Endothelial cell of umbilical vein (primary cell): ENCODE measurements around the gene ABLIM1. TPM values are rescaled to one million over a fixed set of nuclear protein-coding genes. Genes with fewer than 3 reads are reported as not detected.

Experiments
- BruUV-seq: library from RNA; stranded (reverse); fragments of 400-500 nt; replicated peaks from 2 replicates; lab custom pipeline; 2021; lab: Mats Ljungman, UMichigan
- CTCF ChIA-PET: fragments of 300-600, 350-600 bp; sonication (Branson Sonifier 250); formaldehyde crosslinking; loops from one replicate; lab custom pipeline; 2021; ENCODE audit warnings: antibody characterized with exemption, inconsistent platforms; lab: Charles Lee
- POLR2A ChIA-PET: fragments of 300-600, 350-600 bp; sonication (Branson Sonifier 250); formaldehyde crosslinking; loops from one replicate; lab custom pipeline; 2021; ENCODE audit warnings: antibody characterized with exemption, inconsistent platforms; lab: Charles Lee
- DNase-seq: peaks from one replicate; pipeline ENCODE4 v3.0.0-alpha.2; 2011; ENCODE audit warnings: low read depth, low spot score
- FAIRE-seq: peaks from 2 replicates; lab custom pipeline; 2011; peaks lifted over from hg19 to GRCh38; lab: Jason Lieb, UNC
- H2AFZ ChIP-seq: 2 replicates; pipeline ENCODE4 v1.6.0; 2012; ENCODE audit warnings: low read depth, low read length, control low read depth, inconsistent platforms
- H3K27ac ChIP-seq: 2 replicates; pipeline ENCODE4 v1.5.1; 2011; ENCODE audit warnings: low read depth, mild to moderate bottlenecking, control low read depth, low read length, moderate library complexity; ENCODE audit not compliant: insufficient read depth
- H3K27me3 ChIP-seq, 2 experiments: 2 replicates each; pipeline versions ENCODE4 v1.6.0 to v1.6.1; 2011; ENCODE audit warnings: low read length in 2 of 2, mixed read lengths in 1 of 2; ENCODE audit not compliant: control insufficient read depth in 2 of 2, insufficient read depth in 2 of 2
- H3K36me3 ChIP-seq, 2 experiments: 2 replicates in 1 of 2; 3 replicates in 1 of 2; pipeline ENCODE4 v1.5.1; 2011; ENCODE audit warnings: low read length in 2 of 2, mild to moderate bottlenecking in 1 of 2, moderate library complexity in 1 of 2; ENCODE audit not compliant: control insufficient read depth in 2 of 2, insufficient read depth in 2 of 2; ENCODE audit errors: extremely low read depth in 1 of 2
- H3K4me1 ChIP-seq: 3 replicates; pipeline ENCODE4 v1.5.1; 2011; ENCODE audit warnings: mild to moderate bottlenecking, low read length; ENCODE audit not compliant: control insufficient read depth, insufficient read depth; ENCODE audit errors: extremely low read depth
- H3K4me2 ChIP-seq: 2 replicates; pipeline ENCODE4 v1.6.1; 2011; ENCODE audit warnings: low read length, control low read depth, mixed read lengths; ENCODE audit not compliant: insufficient read depth
- H3K4me3 ChIP-seq, 3 experiments: fragments of 200-600 bp in 1 of 3; sonication (generic), shearing (Covaris generic) in 1 of 3; replicated peaks in 1 of 3; 2 replicates each; pipeline ENCODE4 v1.5.1; 2011 to 2016; ENCODE audit warnings: control low read depth in 3 of 3, low read length in 3 of 3, mild to moderate bottlenecking in 2 of 3, inconsistent platforms in 1 of 3, low read depth in 1 of 3, moderate library complexity in 1 of 3; ENCODE audit not compliant: insufficient read depth in 1 of 3
- H3K79me2 ChIP-seq: 2 replicates; pipeline ENCODE4 v1.6.0; 2012; ENCODE audit warnings: low read length, inconsistent platforms; ENCODE audit not compliant: control insufficient read depth, insufficient read depth
- H3K9ac ChIP-seq: replicated peaks from 2 replicates; pipeline ENCODE3; 2011; ENCODE audit warnings: low read length, control low read depth; ENCODE audit not compliant: insufficient read depth; ENCODE audit errors: extremely low read depth
- H3K9me1 ChIP-seq: replicated peaks from 3 replicates; pipeline ENCODE4 v1.6.0; 2011; ENCODE audit warnings: mild to moderate bottlenecking, low read length; ENCODE audit not compliant: control insufficient read depth, insufficient read depth; ENCODE audit errors: extremely low read depth
- H3K9me3 ChIP-seq: replicated peaks from 2 replicates; pipeline ENCODE4 v1.5.1; 2012; ENCODE audit warnings: low read length, inconsistent platforms; ENCODE audit not compliant: control insufficient read depth, insufficient read depth
- H4K20me1 ChIP-seq: replicated peaks from 2 replicates; pipeline ENCODE3; 2011; ENCODE audit warnings: mild to moderate bottlenecking, low read length; ENCODE audit not compliant: control insufficient read depth, insufficient read depth; ENCODE audit errors: extremely low read depth
- EZH2 ChIP-seq: IDR thresholded peaks from 2 replicates; pipeline ENCODE4 v1.6.1; 2012; ENCODE audit warnings: borderline replicate concordance, low read depth, mild to moderate bottlenecking, moderate library complexity, low read length, inconsistent platforms; ENCODE audit not compliant: severe bottlenecking
- FOS ChIP-seq: IDR thresholded peaks from 2 replicates; pipeline ENCODE4 v1.6.1; 2011; ENCODE audit warnings: mild to moderate bottlenecking, low read length, moderate library complexity, borderline replicate concordance; ENCODE audit not compliant: insufficient read depth
- GATA2 ChIP-seq: IDR thresholded peaks from 2 replicates; pipeline ENCODE4 v1.7.0; 2011; ENCODE audit warnings: low read depth, mild to moderate bottlenecking, moderate library complexity, mixed read lengths, low read length; ENCODE audit not compliant: insufficient read length, insufficient read depth
- JUN ChIP-seq: IDR thresholded peaks from 2 replicates; pipeline ENCODE4 v1.6.1; 2011; ENCODE audit warnings: borderline replicate concordance, low read depth; ENCODE audit not compliant: insufficient read length, insufficient read depth
- MYC ChIP-seq: IDR thresholded peaks from one replicate; pipeline ENCODE4 v1.6.1; 2011; ENCODE audit warnings: mild to moderate bottlenecking, low read depth, low read length
- POLR2A ChIP-seq: IDR thresholded peaks from 2 replicates; pipeline ENCODE4 v1.6.1; 2012; ENCODE audit warnings: low read depth, mild to moderate bottlenecking, control low read depth, low read length
- POLR2AphosphoS5 ChIP-seq: IDR thresholded peaks from 2 replicates; pipeline ENCODE4 v1.6.1; 2012; ENCODE audit warnings: low read depth, mild to moderate bottlenecking, control low read depth, low read length, moderate library complexity; ENCODE audit not compliant: insufficient read depth
- dilution Hi-C: fragments of 300-500 bp; cut with MboI; formaldehyde crosslinking; loops from one replicate; pipeline ENCODE4 v1.15.0; 2019; ENCODE audit warnings: low sequenced_read_pairs; ENCODE audit not compliant: extremely low pct_ligation_motif_present
- intact Hi-C: fragments of 100-400 bp; cut with micrococcal nuclease; formaldehyde crosslinking; loops from one replicate; pipeline ENCODE4 v1.10.0; 2022
- polyA plus RNA-seq, 4 experiments: library from polyadenylated mRNA; depleted of rRNA in 3 of 4; stranded (reverse) in 3 of 4; unstranded in 1 of 4; fragments of >200 nt; gene quantifications; 2 replicates each; pipeline versions ENCODE4 v1.2.1 to v1.2.3, GENCODE V29; 2011 to 2012; ENCODE audit warnings: missing spikeins in 1 of 4
- total RNA-seq: library from RNA; stranded (reverse); gene quantifications from 2 replicates; pipeline ENCODE4 v1.2.3, GENCODE V29; 2021
- TF ChIP-seq, protein P1 (sequence below), 2 donors: IDR thresholded peaks; 1 replicate in 1 of 2; 2 replicates in 1 of 2; pipeline ENCODE4 v1.5.1; 2011; ENCODE audit warnings: low read length in 2 of 2, mild to moderate bottlenecking in 2 of 2, moderate library complexity in 2 of 2, control low read depth in 1 of 2, inconsistent platforms in 1 of 2, low read depth in 1 of 2; ENCODE audit not compliant: insufficient read depth in 1 of 2; ENCODE audit errors: extremely low read depth in 1 of 2
- TF ChIP-seq, protein P2 (sequence below): IDR thresholded peaks from 2 replicates; pipeline ENCODE4 v1.6.1; 2011; ENCODE audit not compliant: insufficient read depth, insufficient read length

The ABLIM1 gene
- total and polyA plus RNA-seq, 2 donors (not counting 3 experiments of a cell fraction or from before 2014, with no cell fraction given) = 128 to 235 TPM

DNA sequence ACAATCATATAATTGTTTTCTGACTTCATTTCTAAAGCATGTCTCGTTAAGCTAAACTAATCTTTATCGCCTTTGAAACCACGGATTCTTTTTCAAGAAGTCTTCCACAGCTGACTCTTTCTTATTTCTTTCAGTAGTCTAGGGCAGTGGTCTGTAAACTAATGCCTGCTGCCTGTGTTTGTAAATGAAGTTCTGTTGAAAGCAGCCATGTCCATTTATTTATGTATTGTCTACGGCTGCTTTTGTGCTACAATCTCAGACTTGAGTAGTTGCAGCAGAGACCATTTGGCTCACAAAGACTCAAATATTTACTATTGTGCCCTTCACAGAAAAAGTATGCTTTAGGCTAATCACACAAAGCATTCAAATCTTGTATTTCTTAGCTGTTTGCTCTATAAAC is 20.3 kb upstream of the ABLIM1 start:
- Histone ChIP-seq H3K36me3 (peaks cover 0 to 3% of the 10 kb centered on the region in 2 experiments), H3K9me1 (no peaks in the 10 kb centered on the region), H4K20me1 (no peaks in the 10 kb centered on the region), H3K4me2 (no peak overlapping the region), H3K79me2 (no peaks in the 10 kb centered on the region), H3K9me3 (no peaks in the 10 kb centered on the region), H3K27me3 (no peaks in the 10 kb centered on the region), H3K9ac (no peak overlapping the region), H3K4me3 (no peak overlapping the region), H3K27ac (no peak overlapping the region), H2AFZ (no peak overlapping the region), H3K4me1 (peaks cover 20% of the 10 kb centered on the region)
- FAIRE-seq (no peak), DNase-seq (no peak)
- POLR2A ChIA-PET = no interaction called here
- CTCF ChIA-PET = interaction anchor here (0.9 to 1.0 kb wide), 2 partner anchors 8 to 31 kb away, joined by 3 to 5 read pairs; no protein-coding TSS in a partner anchor
- no TSS peak for BruUV-seq
- intact Hi-C loops (no loop called here), dilution Hi-C loops (loop anchor here (25.0 kb wide), 1 partner anchor 116 kb away; no protein-coding TSS in a partner anchor)
- TF ChIP-seq MYC (no peak), POLR2A (no peak), EZH2 (no peak), GATA2 (no peak), JUN (no peak), POLR2AphosphoS5 (no peak), FOS (no peak)
- TF ChIP-seq, protein P1, sequence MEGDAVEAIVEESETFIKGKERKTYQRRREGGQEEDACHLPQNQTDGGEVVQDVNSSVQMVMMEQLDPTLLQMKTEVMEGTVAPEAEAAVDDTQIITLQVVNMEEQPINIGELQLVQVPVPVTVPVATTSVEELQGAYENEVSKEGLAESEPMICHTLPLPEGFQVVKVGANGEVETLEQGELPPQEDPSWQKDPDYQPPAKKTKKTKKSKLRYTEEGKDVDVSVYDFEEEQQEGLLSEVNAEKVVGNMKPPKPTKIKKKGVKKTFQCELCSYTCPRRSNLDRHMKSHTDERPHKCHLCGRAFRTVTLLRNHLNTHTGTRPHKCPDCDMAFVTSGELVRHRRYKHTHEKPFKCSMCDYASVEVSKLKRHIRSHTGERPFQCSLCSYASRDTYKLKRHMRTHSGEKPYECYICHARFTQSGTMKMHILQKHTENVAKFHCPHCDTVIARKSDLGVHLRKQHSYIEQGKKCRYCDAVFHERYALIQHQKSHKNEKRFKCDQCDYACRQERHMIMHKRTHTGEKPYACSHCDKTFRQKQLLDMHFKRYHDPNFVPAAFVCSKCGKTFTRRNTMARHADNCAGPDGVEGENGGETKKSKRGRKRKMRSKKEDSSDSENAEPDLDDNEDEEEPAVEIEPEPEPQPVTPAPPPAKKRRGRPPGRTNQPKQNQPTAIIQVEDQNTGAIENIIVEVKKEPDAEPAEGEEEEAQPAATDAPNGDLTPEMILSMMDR (IDR thresholded peaks at IDR 0.05; ENCODE audit: extremely low read depth in 1 of 2, insufficient read depth in 1 of 2, low read depth in 1 of 2, low read length in 2 of 2) = no peak
- TF ChIP-seq, protein P2, sequence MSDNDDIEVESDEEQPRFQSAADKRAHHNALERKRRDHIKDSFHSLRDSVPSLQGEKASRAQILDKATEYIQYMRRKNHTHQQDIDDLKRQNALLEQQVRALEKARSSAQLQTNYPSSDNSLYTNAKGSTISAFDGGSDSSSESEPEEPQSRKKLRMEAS = no peak
